DND-41 (cell line): ENCODE results near the gene ARHGAP21.

Experiments used
- EZH2 ChIP-seq: IDR thresholded peaks from 3 replicates; pipeline ENCODE4 v1.6.1; 2012; ENCODE audit warnings: borderline replicate concordance, low read depth, mild to moderate bottlenecking, moderate library complexity, low read length, inconsistent platforms; ENCODE audit not compliant: severe bottlenecking
- TF ChIP-seq, protein P1 (sequence below): IDR thresholded peaks from 2 replicates; pipeline ENCODE4 v1.5.1; 2012; ENCODE audit warnings: borderline replicate concordance, low read length, moderate library complexity, mild to moderate bottlenecking; ENCODE audit not compliant: poor library complexity, severe bottlenecking; ENCODE audit errors: extremely low read depth

GRCh38 chr10:24706479-24707118 lies 17.1 kb downstream of the ARHGAP21 start:
- TF ChIP-seq, protein P1, sequence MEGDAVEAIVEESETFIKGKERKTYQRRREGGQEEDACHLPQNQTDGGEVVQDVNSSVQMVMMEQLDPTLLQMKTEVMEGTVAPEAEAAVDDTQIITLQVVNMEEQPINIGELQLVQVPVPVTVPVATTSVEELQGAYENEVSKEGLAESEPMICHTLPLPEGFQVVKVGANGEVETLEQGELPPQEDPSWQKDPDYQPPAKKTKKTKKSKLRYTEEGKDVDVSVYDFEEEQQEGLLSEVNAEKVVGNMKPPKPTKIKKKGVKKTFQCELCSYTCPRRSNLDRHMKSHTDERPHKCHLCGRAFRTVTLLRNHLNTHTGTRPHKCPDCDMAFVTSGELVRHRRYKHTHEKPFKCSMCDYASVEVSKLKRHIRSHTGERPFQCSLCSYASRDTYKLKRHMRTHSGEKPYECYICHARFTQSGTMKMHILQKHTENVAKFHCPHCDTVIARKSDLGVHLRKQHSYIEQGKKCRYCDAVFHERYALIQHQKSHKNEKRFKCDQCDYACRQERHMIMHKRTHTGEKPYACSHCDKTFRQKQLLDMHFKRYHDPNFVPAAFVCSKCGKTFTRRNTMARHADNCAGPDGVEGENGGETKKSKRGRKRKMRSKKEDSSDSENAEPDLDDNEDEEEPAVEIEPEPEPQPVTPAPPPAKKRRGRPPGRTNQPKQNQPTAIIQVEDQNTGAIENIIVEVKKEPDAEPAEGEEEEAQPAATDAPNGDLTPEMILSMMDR, result no peak
- no peak for TF ChIP-seq EZH2
